Measurements from ENCODE around the gene MS4A12. TPM values are rescaled to one million over a fixed set of nuclear protein-coding genes. Genes with fewer than 3 reads are reported as not detected.

The MS4A12 gene
- total and polyA plus RNA-seq, 9 of the 15 experiments (the other 6 are each of a cell fraction or from before 2014, with no cell fraction given): not detected

- no peak for TF ChIP-seq GATAD2A (IDR thresholded peaks at IDR 0.05)
- no peak for TF ChIP-seq RBM34 (IDR thresholded peaks at IDR 0.05; ENCODE audit: borderline replicate concordance, insufficient read depth, low read length)
- TF ChIP-seq MEIS2 (IDR thresholded peaks at IDR 0.05; ENCODE audit: partially characterized antibody): peak; percentile 57
- no peak for TF ChIP-seq GTF2E2 (tag; IDR thresholded peaks at IDR 0.05)
- TF ChIP-seq RBFOX2 (IDR thresholded peaks at IDR 0.05; ENCODE audit: low read depth, low read length): peak; percentile 79
- peak; percentile 61 for TF ChIP-seq HNRNPLL (IDR thresholded peaks at IDR 0.05; ENCODE audit: low read depth, low read length, poor library complexity, severe bottlenecking)
- no peak for TF ChIP-seq HDAC3 (IDR thresholded peaks at IDR 0.05; ENCODE audit: borderline replicate concordance, partially characterized antibody)
- peak; percentile 78 for TF ChIP-seq ZKSCAN8 (CRISPR knock-in tag; IDR thresholded peaks at IDR 0.05)
- TF ChIP-seq RFX1 (IDR thresholded peaks at IDR 0.05): no peak
- TF ChIP-seq SMAD3 (CRISPR knock-in tag; conservative IDR thresholded peaks at IDR 0.05): no peak
- TF ChIP-seq ERF (CRISPR knock-in tag; IDR thresholded peaks at IDR 0.05): no peak
- no peak for TF ChIP-seq FUS (optimal IDR thresholded peaks at IDR 0.05; ENCODE audit: low read depth, low read length)
- TF ChIP-seq, protein P1, sequence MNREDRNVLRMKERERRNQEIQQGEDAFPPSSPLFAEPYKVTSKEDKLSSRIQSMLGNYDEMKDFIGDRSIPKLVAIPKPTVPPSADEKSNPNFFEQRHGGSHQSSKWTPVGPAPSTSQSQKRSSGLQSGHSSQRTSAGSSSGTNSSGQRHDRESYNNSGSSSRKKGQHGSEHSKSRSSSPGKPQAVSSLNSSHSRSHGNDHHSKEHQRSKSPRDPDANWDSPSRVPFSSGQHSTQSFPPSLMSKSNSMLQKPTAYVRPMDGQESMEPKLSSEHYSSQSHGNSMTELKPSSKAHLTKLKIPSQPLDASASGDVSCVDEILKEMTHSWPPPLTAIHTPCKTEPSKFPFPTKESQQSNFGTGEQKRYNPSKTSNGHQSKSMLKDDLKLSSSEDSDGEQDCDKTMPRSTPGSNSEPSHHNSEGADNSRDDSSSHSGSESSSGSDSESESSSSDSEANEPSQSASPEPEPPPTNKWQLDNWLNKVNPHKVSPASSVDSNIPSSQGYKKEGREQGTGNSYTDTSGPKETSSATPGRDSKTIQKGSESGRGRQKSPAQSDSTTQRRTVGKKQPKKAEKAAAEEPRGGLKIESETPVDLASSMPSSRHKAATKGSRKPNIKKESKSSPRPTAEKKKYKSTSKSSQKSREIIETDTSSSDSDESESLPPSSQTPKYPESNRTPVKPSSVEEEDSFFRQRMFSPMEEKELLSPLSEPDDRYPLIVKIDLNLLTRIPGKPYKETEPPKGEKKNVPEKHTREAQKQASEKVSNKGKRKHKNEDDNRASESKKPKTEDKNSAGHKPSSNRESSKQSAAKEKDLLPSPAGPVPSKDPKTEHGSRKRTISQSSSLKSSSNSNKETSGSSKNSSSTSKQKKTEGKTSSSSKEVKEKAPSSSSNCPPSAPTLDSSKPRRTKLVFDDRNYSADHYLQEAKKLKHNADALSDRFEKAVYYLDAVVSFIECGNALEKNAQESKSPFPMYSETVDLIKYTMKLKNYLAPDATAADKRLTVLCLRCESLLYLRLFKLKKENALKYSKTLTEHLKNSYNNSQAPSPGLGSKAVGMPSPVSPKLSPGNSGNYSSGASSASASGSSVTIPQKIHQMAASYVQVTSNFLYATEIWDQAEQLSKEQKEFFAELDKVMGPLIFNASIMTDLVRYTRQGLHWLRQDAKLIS (CRISPR knock-in tag; IDR thresholded peaks at IDR 0.05): no peak
- TF ChIP-seq EGR1 (conservative IDR thresholded peaks at IDR 0.05): no peak
- peak; percentile 83 for TF ChIP-seq POLR2G (IDR thresholded peaks at IDR 0.05; ENCODE audit: low read depth, low read length)
- TF ChIP-seq THRB (CRISPR knock-in tag; conservative IDR thresholded peaks at IDR 0.05): no peak
- no peak for TF ChIP-seq THRAP3 (IDR thresholded peaks at IDR 0.05; ENCODE audit: borderline replicate concordance)
- TF ChIP-seq MCM7 (IDR thresholded peaks at IDR 0.05): no peak
- TF ChIP-seq, protein P2, sequence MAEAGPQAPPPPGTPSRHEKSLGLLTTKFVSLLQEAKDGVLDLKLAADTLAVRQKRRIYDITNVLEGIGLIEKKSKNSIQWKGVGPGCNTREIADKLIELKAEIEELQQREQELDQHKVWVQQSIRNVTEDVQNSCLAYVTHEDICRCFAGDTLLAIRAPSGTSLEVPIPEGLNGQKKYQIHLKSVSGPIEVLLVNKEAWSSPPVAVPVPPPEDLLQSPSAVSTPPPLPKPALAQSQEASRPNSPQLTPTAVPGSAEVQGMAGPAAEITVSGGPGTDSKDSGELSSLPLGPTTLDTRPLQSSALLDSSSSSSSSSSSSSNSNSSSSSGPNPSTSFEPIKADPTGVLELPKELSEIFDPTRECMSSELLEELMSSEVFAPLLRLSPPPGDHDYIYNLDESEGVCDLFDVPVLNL (CRISPR knock-in tag; IDR thresholded peaks at IDR 0.05; ENCODE audit: low read depth): no peak
- no peak for TF ChIP-seq ZNF274 (IDR thresholded peaks at IDR 0.05; ENCODE audit: borderline replicate concordance, low read depth, low read length)
- TF ChIP-seq ZNF766 (CRISPR knock-in tag; conservative IDR thresholded peaks at IDR 0.05): no peak
- TF ChIP-seq L3MBTL2 (IDR thresholded peaks at IDR 0.05): peak; percentile 95
- no peak for TF ChIP-seq ELK3 (CRISPR knock-in tag; IDR thresholded peaks at IDR 0.05)
These were observed 22.7 kb downstream of the MS4A12 start, which contains the start of gene MS4A13 (continued) for GRCh38 chr11:60515144-60515855.

Measured in K562 (cell line).